BLaER1 treated with 17β-estradiol and CSF1 and Interleukin-3, amounts not matched to agents 10 nM and 100 nM (cell line): ENCODE data around the gene QPRT.

Source experiments
- H3K27ac ChIP-seq, 11 experiments: shearing (Covaris generic); formaldehyde crosslinking; 2 replicates each; pipeline ENCODE4 v1.8.1; 2022
- H3K27me3 ChIP-seq, 11 experiments: shearing (Covaris generic); formaldehyde crosslinking; 2 replicates each; pipeline ENCODE4 v1.8.1; 2022
- H3K36me3 ChIP-seq, 11 experiments: shearing (Covaris generic); formaldehyde crosslinking; 2 replicates each; pipeline ENCODE4 v1.8.1; 2022
- H3K4me1 ChIP-seq, 10 experiments: shearing (Covaris generic); formaldehyde crosslinking; 2 replicates each; pipeline ENCODE4 v1.8.1; 2022
- H3K4me2 ChIP-seq, 11 experiments: shearing (Covaris generic); formaldehyde crosslinking; 2 replicates each; pipeline ENCODE4 v1.8.1; 2022
- H3K4me3 ChIP-seq, 10 experiments: shearing (Covaris generic); formaldehyde crosslinking; 2 replicates each; pipeline ENCODE4 v1.8.1; 2022
- H3K9ac ChIP-seq, 11 experiments: shearing (Covaris generic); formaldehyde crosslinking; 2 replicates each; pipeline ENCODE4 v1.8.1; 2022
- H3K9me3 ChIP-seq, 11 experiments: shearing (Covaris generic); formaldehyde crosslinking; replicated peaks in 1 of 11; 2 replicates each; pipeline ENCODE4 v1.8.1; 2022
- H4K20me1 ChIP-seq, 11 experiments: shearing (Covaris generic); formaldehyde crosslinking; 2 replicates each; pipeline ENCODE4 v1.8.1; 2022
- Cebpa-rat ChIP-seq, 11 experiments: shearing (Covaris generic); IDR thresholded peaks; 2 replicates each; pipeline ENCODE4 v1.8.1; 2022

QPRT gene

DNA sequence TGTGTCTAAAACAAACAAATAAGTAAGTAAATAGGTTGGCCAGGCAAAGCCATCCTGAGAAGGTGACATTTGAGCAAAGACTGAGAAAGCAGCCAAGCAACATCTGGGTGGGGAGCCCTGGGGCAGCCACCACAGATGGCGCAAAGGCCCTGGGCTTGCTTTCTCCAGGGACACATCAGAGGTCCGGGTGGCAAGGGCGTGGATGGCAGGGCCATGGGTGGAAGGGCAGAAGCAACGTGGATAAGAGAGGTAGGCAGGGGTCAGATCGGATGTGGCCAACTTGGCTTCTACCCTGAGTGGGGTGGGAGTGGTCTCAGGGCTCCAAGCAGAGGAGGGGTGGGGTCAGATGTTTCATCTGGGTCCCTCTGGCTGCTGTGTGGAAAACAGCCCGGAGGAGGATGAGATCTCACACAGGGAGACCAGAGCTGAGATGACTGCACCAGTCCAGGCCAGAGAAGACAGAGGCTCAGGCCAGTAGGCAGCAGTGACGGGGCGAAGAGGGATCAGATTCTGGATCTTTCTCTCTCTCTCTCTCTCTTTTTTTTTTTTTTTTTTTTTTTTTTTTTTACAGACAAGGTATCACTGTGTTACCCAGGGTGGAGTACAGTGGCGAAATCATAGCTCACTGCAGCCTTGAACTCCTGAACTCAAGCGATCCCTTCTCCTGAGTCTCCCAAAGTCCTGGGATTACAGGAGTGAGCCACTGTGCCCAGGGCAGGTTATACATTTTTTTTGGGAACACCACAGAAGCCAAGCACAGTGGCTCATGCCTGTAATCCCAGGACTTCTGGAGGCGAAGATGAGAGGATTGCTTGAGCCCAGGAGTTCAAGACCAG is 22.1 kb upstream of the QPRT start:
- Histone ChIP-seq H3K36me3 (no peaks in the 10 kb centered on the region), H3K27ac (no peak overlapping the region), H3K9ac (no peak overlapping the region), H3K4me2 (peak overlapping the region in 8 of 11 experiments; percentile 1 to 50 (median 29); a peak in 9 of 22 replicates), H3K4me3 (no peak overlapping the region), H4K20me1 (no peaks in the 10 kb centered on the region), H3K4me1 (peaks cover 38 to 81% (median 68%) of the 10 kb centered on the region in 10 experiments), H3K27me3 (no peaks in the 10 kb centered on the region), H3K9me3 (no peaks in the 10 kb centered on the region)
- TF ChIP-seq Cebpa-rat (IDR thresholded peaks at IDR 0.05), result no peak

DNA sequence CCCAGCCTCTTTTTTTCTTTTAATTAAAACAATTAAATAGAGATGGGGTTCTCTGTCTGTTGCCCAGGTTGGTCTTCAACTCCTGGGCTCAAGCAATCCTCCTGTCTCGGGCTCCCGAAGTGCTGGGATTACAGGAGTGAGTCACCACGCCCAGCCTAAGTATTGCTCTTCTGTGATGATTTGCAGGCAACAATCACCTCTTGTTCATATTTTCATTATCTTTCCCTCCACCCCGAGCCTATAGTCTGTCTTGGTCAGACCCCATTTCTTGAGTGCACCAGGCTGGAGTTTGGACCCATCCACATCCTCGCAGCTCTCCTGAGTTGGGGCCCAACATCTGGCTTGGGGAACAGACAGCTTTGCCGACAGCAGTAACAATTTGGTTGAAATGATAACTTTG is 20.3 kb upstream of the QPRT start:
- Histone ChIP-seq H3K4me2 (peak overlapping the region in 6 of 11 experiments; percentile 12 to 60 (median 30); a peak in 5 of 22 replicates), H3K4me1 (peaks cover 39 to 79% (median 66%) of the 10 kb centered on the region in 10 experiments), H3K9ac (no peak overlapping the region), H3K36me3 (no peaks in the 10 kb centered on the region), H3K4me3 (no peak overlapping the region), H3K9me3 (no peaks in the 10 kb centered on the region), H4K20me1 (peaks cover 0 to 6% (median 2%) of the 10 kb centered on the region in 11 experiments; a peak in 8 of 22 replicates), H3K27ac (no peak overlapping the region), H3K27me3 (no peaks in the 10 kb centered on the region)
- no peak for TF ChIP-seq Cebpa-rat (IDR thresholded peaks at IDR 0.05)

- Histone ChIP-seq H3K9me3 (no peaks in the 10 kb centered on the region), H3K27me3 (no peaks in the 10 kb centered on the region), H3K4me2 (peak overlapping the region; percentile 96 to 100 (median 99)), H3K27ac (peak overlapping the region; percentile 23 to 96 (median 91); a peak in 20 of 22 replicates), H3K36me3 (peaks cover 0 to 22% (median 0%) of the 10 kb centered on the region in 11 experiments; a peak in 7 of 22 replicates), H3K9ac (peak overlapping the region; percentile 50 to 93 (median 86); a peak in 19 of 22 replicates), H4K20me1 (peaks cover 6 to 40% (median 28%) of the 10 kb centered on the region in 11 experiments; a peak in 18 of 22 replicates), H3K4me1 (peaks cover 55 to 85% (median 67%) of the 10 kb centered on the region in 10 experiments), H3K4me3 (peak overlapping the region; percentile 65 to 92 (median 87))
- no peak for TF ChIP-seq Cebpa-rat (IDR thresholded peaks at IDR 0.05)
Observed at GRCh38 chr16:29662000-29662728, 16.8 kb upstream of the QPRT start.

- Histone ChIP-seq H3K9ac (peak overlapping the region; percentile 50 to 93 (median 86); a peak in 20 of 22 replicates), H3K4me3 (peak overlapping the region; percentile 65 to 92 (median 87)), H3K9me3 (no peaks in the 10 kb centered on the region), H3K27ac (peak overlapping the region; percentile 23 to 96 (median 91); a peak in 20 of 22 replicates), H4K20me1 (peaks cover 11 to 45% (median 33%) of the 10 kb centered on the region in 11 experiments; a peak in 18 of 22 replicates), H3K27me3 (no peaks in the 10 kb centered on the region), H3K4me2 (peak overlapping the region; percentile 96 to 100 (median 99)), H3K4me1 (peaks cover 60 to 88% (median 70%) of the 10 kb centered on the region in 10 experiments), H3K36me3 (peaks cover 0 to 26% (median 4%) of the 10 kb centered on the region in 11 experiments; a peak in 13 of 22 replicates)
- TF ChIP-seq Cebpa-rat (IDR thresholded peaks at IDR 0.05), result no peak
Observed at GRCh38 chr16:29662729-29663015, 16.3 kb upstream of the QPRT start.

GRCh38 chr16:29663016-29663806 is 15.8 kb upstream of the QPRT start, which contains the start of gene SPN:
Gene SPN, plus strand, starts transcription at chr16:29663247. Its CDS starts 482 bp downstream, at chr16:29663729.
- H3K4me2 ChIP-seq, result peak within 1 kb of the TSS; percentile 96 to 100 (median 99)
- H3K4me3 ChIP-seq, result peak within 1 kb of the TSS; percentile 65 to 92 (median 87)
- H3K9me3 ChIP-seq, result no peaks in the 10 kb centered on the region
- H3K4me1 ChIP-seq, result peaks cover 66 to 93% (median 73%) of the 10 kb centered on the region in 10 experiments
- H3K27me3 ChIP-seq, result no peaks in the 10 kb centered on the region
- H3K36me3 ChIP-seq, result peaks cover 0 to 31% (median 9%) of the 10 kb centered on the region in 11 experiments; a peak in 15 of 22 replicates
- no peak for TF ChIP-seq Cebpa-rat (IDR thresholded peaks at IDR 0.05)
- peak within 1 kb of the TSS; percentile 76 to 96 (median 91) for H3K27ac ChIP-seq
- H4K20me1 ChIP-seq, result peaks cover 17 to 51% (median 39%) of the 10 kb centered on the region in 11 experiments; a peak in 18 of 22 replicates
- peak within 1 kb of the TSS; percentile 81 to 93 (median 86) for H3K9ac ChIP-seq

- Histone ChIP-seq H3K4me3 (peak overlapping the region; percentile 65 to 92 (median 87)), H3K9me3 (no peaks in the 10 kb centered on the region), H3K27me3 (no peaks in the 10 kb centered on the region), H3K4me1 (peaks cover 66 to 96% (median 76%) of the 10 kb centered on the region in 10 experiments), H4K20me1 (peaks cover 22 to 56% (median 44%) of the 10 kb centered on the region in 11 experiments; a peak in 18 of 22 replicates), H3K36me3 (peaks cover 0 to 36% (median 15%) of the 10 kb centered on the region in 11 experiments; a peak in 15 of 22 replicates), H3K27ac (peak overlapping the region; percentile 76 to 96 (median 91)), H3K9ac (peak overlapping the region; percentile 81 to 93 (median 86)), H3K4me2 (peak overlapping the region; percentile 96 to 100 (median 99))
- no peak for TF ChIP-seq Cebpa-rat (IDR thresholded peaks at IDR 0.05)
Observed at GRCh38 chr16:29663807-29664090, 15.2 kb upstream of the QPRT start.

DNA sequence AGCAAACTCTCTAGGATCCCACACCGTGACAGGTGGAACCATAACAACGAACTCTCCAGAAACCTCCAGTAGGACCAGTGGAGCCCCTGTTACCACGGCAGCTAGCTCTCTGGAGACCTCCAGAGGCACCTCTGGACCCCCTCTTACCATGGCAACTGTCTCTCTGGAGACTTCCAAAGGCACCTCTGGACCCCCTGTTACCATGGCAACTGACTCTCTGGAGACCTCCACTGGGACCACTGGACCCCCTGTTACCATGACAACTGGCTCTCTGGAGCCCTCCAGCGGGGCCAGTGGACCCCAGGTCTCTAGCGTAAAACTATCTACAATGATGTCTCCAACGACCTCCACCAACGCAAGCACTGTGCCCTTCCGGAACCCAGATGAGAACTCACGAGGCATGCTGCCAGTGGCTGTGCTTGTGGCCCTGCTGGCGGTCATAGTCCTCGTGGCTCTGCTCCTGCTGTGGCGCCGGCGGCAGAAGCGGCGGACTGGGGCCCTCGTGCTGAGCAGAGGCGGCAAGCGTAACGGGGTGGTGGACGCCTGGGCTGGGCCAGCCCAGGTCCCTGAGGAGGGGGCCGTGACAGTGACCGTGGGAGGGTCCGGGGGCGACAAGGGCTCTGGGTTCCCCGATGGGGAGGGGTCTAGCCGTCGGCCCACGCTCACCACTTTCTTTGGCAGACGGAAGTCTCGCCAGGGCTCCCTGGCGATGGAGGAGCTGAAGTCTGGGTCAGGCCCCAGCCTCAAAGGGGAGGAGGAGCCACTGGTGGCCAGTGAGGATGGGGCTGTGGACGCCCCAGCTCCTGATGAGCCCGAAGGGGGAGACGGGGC is 14.7 kb upstream of the QPRT start:
- Histone ChIP-seq H4K20me1 (peaks cover 24 to 61% (median 48%) of the 10 kb centered on the region in 11 experiments; a peak in 18 of 22 replicates), H3K4me3 (peak overlapping the region; percentile 65 to 92 (median 87)), H3K4me2 (peak overlapping the region; percentile 96 to 100 (median 99)), H3K9ac (peak overlapping the region; percentile 81 to 93 (median 86)), H3K36me3 (peaks cover 0 to 42% (median 20%) of the 10 kb centered on the region in 11 experiments; a peak in 16 of 22 replicates), H3K27ac (peak overlapping the region; percentile 76 to 96 (median 91); a peak in 21 of 22 replicates), H3K27me3 (no peaks in the 10 kb centered on the region), H3K4me1 (peaks cover 60 to 93% (median 74%) of the 10 kb centered on the region in 10 experiments), H3K9me3 (no peaks in the 10 kb centered on the region)
- no peak for TF ChIP-seq Cebpa-rat (IDR thresholded peaks at IDR 0.05)
